GM10248 (cell line): ENCODE results near the gene KCTD3.

Experiments used
- CTCF ChIA-PET: fragments of 300-600 bp; sonication (Branson Sonifier 250); formaldehyde crosslinking; extraction: SDS; loops from one replicate; lab custom pipeline; 2021; ENCODE audit warnings: antibody characterized with exemption; lab: Yijun Ruan, JAX
- POLR2A ChIA-PET: fragments of 350-650 bp; sonication (Branson Sonifier 250); formaldehyde crosslinking; extraction: SDS; loops from one replicate; lab custom pipeline; 2020; ENCODE audit warnings: antibody characterized with exemption; lab: Yijun Ruan, JAX
- DNase-seq: peaks from one replicate; pipeline ENCODE4 v3.0.0; 2012; ENCODE audit errors: extremely low spot score
- TF ChIP-seq, protein P1 (sequence below): IDR thresholded peaks from 2 replicates; pipeline ENCODE4 v1.5.1; 2012; ENCODE audit warnings: mild to moderate bottlenecking, low read depth; ENCODE audit errors: extremely low read depth, missing control alignments, control extremely low read depth

The KCTD3 gene

DNA sequence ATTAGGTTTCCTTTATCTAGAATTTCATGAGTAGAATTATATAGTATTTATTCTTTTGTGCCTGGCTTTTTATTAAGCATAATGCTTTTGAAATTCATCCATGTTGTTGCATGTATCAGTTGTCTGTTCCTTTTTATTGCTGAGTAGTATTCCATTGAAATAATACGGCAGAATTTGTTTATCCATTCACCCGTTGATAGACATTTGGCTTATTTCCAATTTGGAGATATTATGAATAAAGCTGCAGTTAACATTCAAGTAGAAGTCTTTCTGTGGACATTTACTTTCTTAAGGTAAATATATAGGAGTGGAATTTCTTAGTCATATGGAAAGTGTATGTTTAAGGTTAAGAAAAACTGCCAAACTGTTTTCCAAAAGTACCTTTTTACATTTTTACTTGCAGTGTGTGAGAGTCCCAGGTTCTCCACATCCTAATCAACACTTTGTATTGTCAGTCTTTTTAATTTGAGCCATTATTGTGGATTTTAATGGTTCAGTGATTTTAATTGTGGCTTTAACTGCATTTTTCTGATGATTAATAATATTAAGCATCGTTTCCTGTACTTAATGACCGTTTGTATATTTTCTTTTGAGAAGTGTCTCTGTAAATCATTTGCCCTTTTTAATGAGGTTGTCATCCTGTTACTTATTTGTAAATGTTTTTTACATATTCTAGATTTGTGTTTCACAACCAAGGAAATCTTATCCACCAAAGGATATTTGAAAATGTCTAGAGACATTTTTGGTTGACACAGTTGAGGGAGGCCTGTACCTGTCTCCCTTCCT lies 22.7 kb downstream of the KCTD3 start:
- POLR2A ChIA-PET = no interaction called here
- DNase-seq = no peak
- CTCF ChIA-PET = interaction anchor here (0.8 to 1.7 kb wide), 4 partner anchors 10 to 17 kb away, joined by 3 to 7 read pairs (median 4); no protein-coding TSS in a partner anchor
- TF ChIP-seq, protein P1, sequence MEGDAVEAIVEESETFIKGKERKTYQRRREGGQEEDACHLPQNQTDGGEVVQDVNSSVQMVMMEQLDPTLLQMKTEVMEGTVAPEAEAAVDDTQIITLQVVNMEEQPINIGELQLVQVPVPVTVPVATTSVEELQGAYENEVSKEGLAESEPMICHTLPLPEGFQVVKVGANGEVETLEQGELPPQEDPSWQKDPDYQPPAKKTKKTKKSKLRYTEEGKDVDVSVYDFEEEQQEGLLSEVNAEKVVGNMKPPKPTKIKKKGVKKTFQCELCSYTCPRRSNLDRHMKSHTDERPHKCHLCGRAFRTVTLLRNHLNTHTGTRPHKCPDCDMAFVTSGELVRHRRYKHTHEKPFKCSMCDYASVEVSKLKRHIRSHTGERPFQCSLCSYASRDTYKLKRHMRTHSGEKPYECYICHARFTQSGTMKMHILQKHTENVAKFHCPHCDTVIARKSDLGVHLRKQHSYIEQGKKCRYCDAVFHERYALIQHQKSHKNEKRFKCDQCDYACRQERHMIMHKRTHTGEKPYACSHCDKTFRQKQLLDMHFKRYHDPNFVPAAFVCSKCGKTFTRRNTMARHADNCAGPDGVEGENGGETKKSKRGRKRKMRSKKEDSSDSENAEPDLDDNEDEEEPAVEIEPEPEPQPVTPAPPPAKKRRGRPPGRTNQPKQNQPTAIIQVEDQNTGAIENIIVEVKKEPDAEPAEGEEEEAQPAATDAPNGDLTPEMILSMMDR = no peak

DNA sequence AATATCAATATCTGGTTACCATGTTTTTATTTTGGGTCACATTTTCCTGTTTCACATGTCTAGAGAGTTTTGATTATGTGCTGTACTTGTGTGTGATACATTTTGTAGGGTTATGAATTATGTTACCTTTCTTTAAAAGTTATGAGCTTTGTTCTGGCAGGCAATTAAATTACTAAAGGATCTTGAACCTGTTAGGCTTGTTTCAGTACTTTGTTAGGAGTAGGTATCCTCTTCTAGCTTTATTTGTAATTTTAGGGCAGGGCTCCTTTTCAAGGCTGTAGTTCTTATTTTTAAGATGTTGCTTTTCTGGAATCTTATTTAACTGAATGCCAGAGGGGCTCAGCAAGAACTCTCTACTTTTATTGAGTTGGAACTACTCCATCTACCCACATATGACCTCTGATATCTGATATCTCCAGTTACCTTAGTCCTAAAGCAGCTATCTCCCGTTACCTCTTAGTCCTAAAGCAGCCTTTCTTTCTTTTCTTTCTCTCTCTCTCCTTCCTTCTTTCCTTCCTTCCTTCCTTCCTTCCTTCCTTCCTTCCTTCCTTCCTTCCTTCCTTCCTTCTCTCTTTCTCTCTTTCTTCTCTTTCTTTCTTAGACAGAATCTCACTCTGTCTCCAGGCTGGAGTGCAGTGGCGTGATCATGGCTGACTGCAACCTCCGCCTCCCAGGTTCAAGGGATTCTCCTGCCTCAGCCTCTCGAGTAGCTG lies 23.8 kb downstream of the KCTD3 start:
- TF ChIP-seq, protein P1 = no peak
- DNase-seq = no peak
- POLR2A ChIA-PET = no interaction called here
- CTCF ChIA-PET = interaction anchor here (0.8 to 1.7 kb wide), 3 partner anchors 9 to 16 kb away, joined by 3 to 7 read pairs (median 4); no protein-coding TSS in a partner anchor

DNA sequence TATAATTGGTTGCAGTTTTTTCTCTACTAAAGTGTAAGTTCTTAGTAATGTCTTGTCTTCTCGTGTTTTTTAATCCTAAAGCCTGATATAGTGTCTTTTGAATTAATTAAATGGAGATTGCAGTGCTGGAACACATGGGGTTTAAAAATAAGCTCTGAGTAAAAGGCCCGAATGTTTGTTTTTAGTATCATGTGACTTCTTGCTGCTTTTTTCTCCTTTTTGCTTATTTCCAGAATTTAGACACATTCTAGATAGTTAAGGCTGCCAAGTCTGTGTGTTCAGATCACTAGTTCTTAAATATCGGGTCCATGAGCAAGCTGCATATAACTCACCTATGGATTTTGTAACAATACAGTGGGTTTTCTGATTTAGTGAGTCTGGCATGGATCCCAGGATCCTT lies 27.5 kb downstream of the KCTD3 start:
- TF ChIP-seq, protein P1 = no peak
- no peak for DNase-seq
- POLR2A ChIA-PET = no interaction called here
- CTCF ChIA-PET = interaction anchor here (0.7 to 1.8 kb wide), 5 partner anchors 8 to 23 kb away, joined by 3 to 4 read pairs (median 3); no protein-coding TSS in a partner anchor

DNA sequence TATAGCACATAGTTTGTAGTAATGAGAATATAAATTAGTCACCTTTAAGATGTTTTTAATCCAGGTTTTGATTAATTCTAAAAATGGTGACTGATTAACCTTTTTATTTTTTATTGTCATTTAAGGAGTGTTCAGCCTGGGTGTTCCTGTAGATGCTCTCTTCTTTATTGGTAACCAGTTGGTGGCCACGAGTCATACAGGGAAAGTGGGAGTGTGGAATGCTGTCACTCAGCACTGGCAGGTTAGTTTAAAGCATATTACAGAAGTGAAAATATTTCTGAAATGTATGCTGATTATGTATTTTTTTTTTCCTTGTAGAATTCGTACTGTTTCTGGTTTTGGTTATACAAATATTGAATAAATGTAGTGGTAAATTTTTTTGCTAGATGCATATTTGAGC lies 28.1 kb downstream of the KCTD3 start:
- DNase-seq = no peak

DNA sequence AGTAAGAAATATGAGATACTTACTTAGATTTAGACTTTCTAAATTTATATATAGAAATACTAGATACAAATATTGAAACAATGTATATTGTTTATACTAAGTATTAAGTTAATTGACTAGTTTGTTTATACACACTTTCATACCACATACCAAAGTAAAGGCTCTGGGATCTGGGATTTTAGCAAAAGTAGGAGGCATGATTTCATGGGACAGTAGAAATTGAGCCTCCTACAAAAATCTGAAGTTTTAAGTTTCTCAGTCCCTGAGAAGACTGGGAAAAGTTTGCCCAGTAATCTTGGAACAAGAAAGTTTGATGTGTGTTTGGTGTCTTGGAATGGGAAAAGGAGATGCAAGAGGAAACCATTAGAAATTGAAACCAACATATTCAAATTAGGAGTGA lies 30.9 kb downstream of the KCTD3 start:
- DNase-seq = no peak
- POLR2A ChIA-PET = no interaction called here
- CTCF ChIA-PET = no interaction called here
- TF ChIP-seq, protein P1 = no peak

More for the DNA sequence above, 28.1 kb downstream of the KCTD3 start:
- TF ChIP-seq, protein P1 = no peak
- ChIA-PET CTCF (interaction anchor here (1.1 to 1.8 kb wide), 4 partner anchors 8 to 23 kb away, joined by 3 to 4 read pairs (median 4); no protein-coding TSS in a partner anchor), POLR2A (no interaction called here)

DNA sequence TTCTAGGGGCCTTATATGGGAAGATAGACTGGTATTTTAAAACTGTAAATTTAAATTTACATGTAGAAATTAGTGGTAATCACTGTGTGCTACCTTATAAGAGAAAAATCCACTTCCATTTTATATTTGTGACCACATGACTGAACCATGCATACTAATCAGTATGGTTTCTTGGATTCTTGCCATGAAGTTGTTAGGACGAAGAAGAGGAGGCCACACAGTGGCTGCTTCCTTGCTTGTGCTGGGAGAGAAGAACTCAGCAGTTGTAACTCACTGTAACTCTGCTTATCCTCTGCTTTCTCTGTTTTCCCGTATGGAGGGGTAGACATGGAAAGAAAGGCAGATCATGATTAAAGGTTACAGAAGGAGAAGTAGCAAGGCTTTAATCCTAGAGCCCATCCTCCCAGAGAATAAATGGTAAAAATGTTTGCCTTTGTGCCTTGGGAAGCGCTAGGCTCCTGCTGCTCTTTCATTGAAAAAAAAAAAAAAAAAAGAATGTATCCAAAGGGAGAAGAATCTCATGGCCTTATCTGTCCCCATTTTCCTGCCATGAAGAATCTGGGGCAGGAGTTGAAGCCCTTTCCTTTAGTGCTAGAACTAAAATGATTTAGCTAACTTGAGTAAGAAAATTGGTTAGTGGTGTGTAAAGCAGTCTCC lies 32.4 kb downstream of the KCTD3 start:
- CTCF ChIA-PET = interaction anchor here (1.0 kb wide), 1 partner anchor 9 kb away, joined by 3 read pairs; no protein-coding TSS in a partner anchor
- TF ChIP-seq, protein P1 = no peak
- DNase-seq = no peak

More for the DNA sequence above, 32.4 kb downstream of the KCTD3 start:
- POLR2A ChIA-PET = no interaction called here
